ENCODE measurements around the gene INTS11.

Gene INTS11

DNA sequence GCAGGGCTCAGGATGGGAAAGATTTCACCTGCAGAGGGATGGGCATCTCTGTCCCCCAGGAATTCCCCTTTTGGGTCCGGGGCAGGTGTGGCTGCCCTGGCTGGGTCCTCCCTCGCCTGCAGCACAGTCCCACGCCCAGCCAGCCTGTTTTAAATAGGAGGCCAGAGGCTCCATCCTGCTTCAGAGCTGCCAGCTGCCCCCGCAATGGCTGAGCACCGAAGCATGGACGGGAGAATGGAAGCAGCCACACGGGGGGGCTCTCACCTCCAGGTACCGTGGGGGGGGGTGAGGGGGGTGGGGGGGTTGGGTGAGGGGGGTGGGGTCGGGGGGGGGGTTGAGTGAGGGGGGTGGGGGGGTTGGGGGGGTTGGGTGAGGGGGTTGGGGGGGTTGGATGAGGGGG is 40.6 kb downstream of the INTS11 start:
- Histone ChIP-seq H3K9ac (ENCODE audit: low read length) (no peak overlapping the region), H3K4me1 (ENCODE audit: control insufficient read depth, insufficient read depth, low read length) (no peaks in the 10 kb centered on the region), H3K36me3 (ENCODE audit: control insufficient read depth, insufficient read depth, low read length, severe bottlenecking) (no peaks in the 10 kb centered on the region), H3K4me3 (ENCODE audit: low read length) (no peak overlapping the region), H3K9me3 (ENCODE audit: control insufficient read depth, low read length) (no peaks in the 10 kb centered on the region), H3K27me3 (replicated peaks; ENCODE audit: control insufficient read depth, insufficient read depth, low read length) (peaks cover 22% of the 10 kb centered on the region)
- DNase-seq (ENCODE audit: low read depth), result no peak

DNA sequence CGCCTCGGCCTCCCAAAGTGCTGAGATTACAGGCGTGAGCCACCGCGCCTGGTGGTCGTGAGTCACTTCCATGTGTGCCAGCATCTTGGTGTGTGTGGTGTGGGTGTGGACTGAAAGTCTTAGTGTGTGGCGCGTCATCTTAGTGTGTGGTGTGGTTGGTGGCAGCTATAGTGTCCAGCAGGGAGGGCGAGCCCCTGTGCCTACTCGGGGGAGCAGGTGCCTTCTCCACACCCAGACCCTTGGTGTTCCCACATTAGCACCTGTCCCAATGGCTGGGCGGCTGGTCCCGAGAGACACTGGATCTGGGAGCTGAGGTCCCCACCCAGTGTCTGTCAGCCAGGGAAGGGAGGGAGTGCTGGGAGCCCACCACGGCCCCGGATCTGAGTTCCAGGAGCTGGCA is 41.5 kb downstream of the INTS11 start:
- no peak for DNase-seq (ENCODE audit: low read depth)
- H3K4me1 ChIP-seq (ENCODE audit: control insufficient read depth, insufficient read depth, low read length), result no peaks in the 10 kb centered on the region
- no peaks in the 10 kb centered on the region for H3K9me3 ChIP-seq (ENCODE audit: control insufficient read depth, low read length)
- no peak overlapping the region for H3K4me3 ChIP-seq (ENCODE audit: low read length)
- no peaks in the 10 kb centered on the region for H3K36me3 ChIP-seq (ENCODE audit: control insufficient read depth, insufficient read depth, low read length, severe bottlenecking)
- H3K27me3 ChIP-seq (replicated peaks; ENCODE audit: control insufficient read depth, insufficient read depth, low read length), result peaks cover 22% of the 10 kb centered on the region
- H3K9ac ChIP-seq (ENCODE audit: low read length), result no peak overlapping the region

DNA sequence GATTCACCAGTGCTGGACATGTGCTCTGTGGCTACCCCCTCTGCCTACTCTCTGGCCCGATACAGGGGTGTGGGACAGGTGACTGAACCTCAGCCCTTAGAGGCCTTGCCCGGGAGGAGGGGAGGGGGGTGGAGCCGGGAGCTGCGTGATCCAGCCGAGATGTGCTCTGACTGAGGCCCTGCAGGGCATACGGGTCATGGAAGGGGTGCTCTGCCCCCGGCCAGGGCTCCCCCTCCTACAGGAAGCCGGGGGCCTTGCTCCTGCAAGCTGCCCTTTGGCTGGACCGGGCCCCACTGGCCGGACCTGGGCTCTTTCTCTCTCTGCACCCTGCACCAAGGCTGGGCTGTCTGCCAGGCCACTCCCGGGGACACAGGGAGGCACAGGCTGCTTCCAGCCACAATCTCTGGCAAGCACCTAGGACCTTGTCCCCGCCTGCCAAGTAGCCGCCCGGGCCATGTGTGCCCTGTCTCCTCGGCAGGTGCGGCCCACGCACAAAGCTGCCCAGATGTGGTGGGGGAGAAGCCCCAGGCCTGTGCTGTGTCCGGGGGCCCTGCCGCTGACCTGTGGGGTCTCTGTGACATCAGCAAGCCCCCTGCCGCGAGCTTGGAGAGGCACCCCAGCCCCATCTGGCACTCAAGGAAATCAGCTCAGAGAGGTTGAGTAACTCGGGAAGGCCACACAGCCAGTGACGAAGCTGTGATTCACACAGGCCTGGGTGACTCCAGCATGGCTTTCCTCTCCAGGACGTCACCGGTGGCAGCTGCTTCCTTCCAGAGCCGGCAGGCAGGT is 42.7 kb downstream of the INTS11 start:
- Histone ChIP-seq H3K36me3 (ENCODE audit: control insufficient read depth, insufficient read depth, low read length, severe bottlenecking) (no peaks in the 10 kb centered on the region), H3K4me3 (ENCODE audit: low read length) (no peak overlapping the region), H3K9ac (ENCODE audit: low read length) (no peak overlapping the region), H3K9me3 (ENCODE audit: control insufficient read depth, low read length) (no peaks in the 10 kb centered on the region), H3K4me1 (ENCODE audit: control insufficient read depth, insufficient read depth, low read length) (no peaks in the 10 kb centered on the region), H3K27me3 (replicated peaks; ENCODE audit: control insufficient read depth, insufficient read depth, low read length) (peaks cover 17% of the 10 kb centered on the region)
- DNase-seq (ENCODE audit: low read depth), result no peak

DNA sequence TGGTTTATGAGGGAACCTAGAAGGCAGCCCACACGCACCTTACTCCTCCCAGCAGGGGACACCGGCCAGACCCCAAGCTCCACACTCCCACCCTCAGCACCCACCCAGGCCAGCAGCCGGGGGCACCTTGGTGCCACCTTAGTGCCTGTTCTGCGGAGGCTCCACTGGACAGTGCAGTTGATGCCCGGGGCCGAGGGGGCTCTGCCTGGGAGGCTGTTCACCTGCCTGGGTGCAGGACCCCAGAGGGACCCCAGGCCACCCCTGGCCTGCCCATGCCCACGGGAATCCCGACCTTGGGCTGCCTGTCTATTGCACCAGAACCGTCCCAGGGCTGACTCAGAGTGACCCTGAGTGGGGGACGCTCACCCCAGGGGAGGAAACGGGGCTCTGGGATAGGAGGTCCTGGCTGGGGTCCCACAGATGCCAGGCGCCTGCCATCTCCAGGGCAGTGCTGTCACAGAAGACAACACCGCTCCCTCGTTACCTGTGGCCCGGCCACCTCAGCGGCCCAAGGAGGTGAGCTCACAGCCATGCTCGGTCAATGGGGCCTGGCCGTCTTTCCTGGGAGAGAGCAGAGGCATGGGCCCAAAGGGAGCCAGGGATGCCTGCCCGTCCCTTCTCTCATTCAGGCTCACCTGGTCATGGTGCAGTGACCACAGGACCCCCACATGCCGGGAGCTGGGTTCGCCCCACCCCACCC is 43.5 kb downstream of the INTS11 start:
- DNase-seq (ENCODE audit: low read depth), result no peak
- Histone ChIP-seq H3K4me3 (ENCODE audit: low read length) (no peak overlapping the region), H3K9ac (ENCODE audit: low read length) (no peak overlapping the region), H3K4me1 (ENCODE audit: control insufficient read depth, insufficient read depth, low read length) (no peaks in the 10 kb centered on the region), H3K27me3 (replicated peaks; ENCODE audit: control insufficient read depth, insufficient read depth, low read length) (peaks cover 14% of the 10 kb centered on the region), H3K9me3 (ENCODE audit: control insufficient read depth, low read length) (no peaks in the 10 kb centered on the region), H3K36me3 (ENCODE audit: control insufficient read depth, insufficient read depth, low read length, severe bottlenecking) (no peaks in the 10 kb centered on the region)

DNA sequence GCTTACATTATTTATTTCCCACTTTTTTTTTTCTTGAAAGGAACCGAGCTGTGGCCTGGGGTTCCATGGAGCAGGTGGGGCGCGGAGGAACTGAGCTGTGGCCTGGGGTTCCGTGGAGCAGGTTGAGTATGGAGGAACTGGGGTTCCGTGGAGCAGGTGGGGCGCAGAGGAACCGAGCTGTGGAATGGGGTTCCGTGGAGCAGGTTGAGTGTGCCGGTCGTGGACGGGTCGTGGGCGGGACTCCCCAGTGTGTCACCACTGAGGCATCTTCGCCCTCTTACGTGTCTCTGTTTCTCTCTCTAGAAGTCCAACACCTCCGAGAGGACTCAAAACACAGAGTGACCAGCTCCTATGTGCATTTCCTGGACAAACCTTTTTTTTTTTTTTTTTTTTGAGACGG is 45.4 kb downstream of the INTS11 start:
- H3K9ac ChIP-seq (ENCODE audit: low read length), result no peak overlapping the region
- no peaks in the 10 kb centered on the region for H3K36me3 ChIP-seq (ENCODE audit: control insufficient read depth, insufficient read depth, low read length, severe bottlenecking)
- H3K27me3 ChIP-seq (replicated peaks; ENCODE audit: control insufficient read depth, insufficient read depth, low read length), result no peaks in the 10 kb centered on the region
- H3K4me1 ChIP-seq (ENCODE audit: control insufficient read depth, insufficient read depth, low read length), result peaks cover 6% of the 10 kb centered on the region
- H3K4me3 ChIP-seq (ENCODE audit: low read length), result no peak overlapping the region
- no peak for DNase-seq (ENCODE audit: low read depth)
- no peaks in the 10 kb centered on the region for H3K9me3 ChIP-seq (ENCODE audit: control insufficient read depth, low read length)

DNA sequence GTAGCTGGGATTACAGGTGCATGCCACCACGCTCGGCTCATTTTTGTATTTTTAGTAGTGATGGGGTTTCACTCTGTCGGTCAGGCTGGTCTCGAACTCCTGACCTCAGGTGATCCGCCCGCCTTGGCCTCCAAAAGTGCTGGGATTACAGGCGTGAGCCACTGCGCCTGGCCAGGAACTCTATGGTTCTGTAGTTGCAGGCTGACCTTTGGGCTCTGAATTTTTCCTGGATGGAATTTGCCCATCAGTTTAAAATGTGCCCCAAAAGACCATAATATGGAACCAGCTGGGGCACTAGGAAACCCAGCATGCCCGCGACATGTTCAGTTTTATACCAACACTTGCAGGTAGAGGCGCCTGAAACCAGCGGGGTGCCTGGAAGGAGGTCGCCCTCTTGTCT is 45.8 kb downstream of the INTS11 start:
- no peak for DNase-seq (ENCODE audit: low read depth)
- Histone ChIP-seq H3K9ac (ENCODE audit: low read length) (no peak overlapping the region), H3K27me3 (replicated peaks; ENCODE audit: control insufficient read depth, insufficient read depth, low read length) (no peaks in the 10 kb centered on the region), H3K9me3 (ENCODE audit: control insufficient read depth, low read length) (no peaks in the 10 kb centered on the region), H3K36me3 (ENCODE audit: control insufficient read depth, insufficient read depth, low read length, severe bottlenecking) (no peaks in the 10 kb centered on the region), H3K4me3 (ENCODE audit: low read length) (no peak overlapping the region), H3K4me1 (ENCODE audit: control insufficient read depth, insufficient read depth, low read length) (peaks cover 6% of the 10 kb centered on the region)

DNA sequence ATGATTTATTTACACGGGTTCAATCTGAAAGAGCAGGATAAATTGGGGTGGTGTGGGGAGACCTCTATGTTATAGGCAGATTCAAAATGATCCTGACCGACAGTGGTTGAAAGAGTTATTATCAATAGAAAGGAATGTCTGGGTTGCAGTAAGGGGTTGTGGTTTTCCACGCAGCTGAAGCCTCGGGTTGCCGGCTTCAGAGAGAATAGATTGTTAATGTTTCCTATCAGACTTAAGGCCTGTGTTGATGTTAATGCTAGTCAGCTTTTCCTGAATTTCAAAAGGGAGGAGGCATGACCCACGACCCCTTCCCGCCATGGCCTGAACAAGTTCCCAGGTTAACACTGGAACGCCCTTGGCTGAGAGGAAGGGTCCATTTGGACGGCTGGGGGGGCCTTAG is 48.6 kb downstream of the INTS11 start:
- Histone ChIP-seq H3K9me3 (ENCODE audit: control insufficient read depth, low read length) (no peaks in the 10 kb centered on the region), H3K27me3 (replicated peaks; ENCODE audit: control insufficient read depth, insufficient read depth, low read length) (no peaks in the 10 kb centered on the region), H3K4me1 (ENCODE audit: control insufficient read depth, insufficient read depth, low read length) (peaks cover 23% of the 10 kb centered on the region), H3K36me3 (ENCODE audit: control insufficient read depth, insufficient read depth, low read length, severe bottlenecking) (no peaks in the 10 kb centered on the region), H3K9ac (ENCODE audit: low read length) (no peak overlapping the region), H3K4me3 (ENCODE audit: low read length) (no peak overlapping the region)
- DNase-seq (ENCODE audit: low read depth), result no peak

DNA sequence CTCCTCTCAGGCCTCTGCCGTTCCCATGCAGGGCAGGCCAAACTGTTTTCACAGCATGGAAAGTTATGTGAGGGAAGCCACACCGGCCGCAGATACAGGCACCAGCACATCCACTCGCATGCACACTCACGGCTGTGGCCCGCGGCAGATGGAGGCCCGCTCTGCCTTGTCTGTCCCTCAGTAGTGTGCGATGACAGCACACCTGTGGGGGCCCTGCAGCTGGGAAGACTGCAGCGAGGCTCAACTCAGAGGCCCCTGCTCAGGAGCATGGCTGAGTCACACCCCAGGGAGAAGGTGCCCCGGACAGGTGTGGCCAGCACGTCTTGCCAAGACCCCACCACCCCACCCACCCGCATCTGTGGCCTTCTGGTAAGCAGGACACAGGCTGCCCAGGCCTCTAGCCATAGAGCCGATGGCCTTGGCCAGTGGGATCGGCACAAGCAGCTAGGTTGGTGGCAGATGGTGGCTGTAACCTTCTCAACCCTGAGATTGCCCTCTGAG is 49.5 kb downstream of the INTS11 start:
- peak overlapping the region; percentile 85 for H3K9ac ChIP-seq (ENCODE audit: low read length)
- H3K9me3 ChIP-seq (ENCODE audit: control insufficient read depth, low read length), result no peaks in the 10 kb centered on the region
- no peaks in the 10 kb centered on the region for H3K27me3 ChIP-seq (replicated peaks; ENCODE audit: control insufficient read depth, insufficient read depth, low read length)
- no peak for DNase-seq (ENCODE audit: low read depth)
- no peaks in the 10 kb centered on the region for H3K36me3 ChIP-seq (ENCODE audit: control insufficient read depth, insufficient read depth, low read length, severe bottlenecking)
- peak overlapping the region; percentile 84 for H3K4me3 ChIP-seq (ENCODE audit: low read length)
- H3K4me1 ChIP-seq (ENCODE audit: control insufficient read depth, insufficient read depth, low read length), result peaks cover 32% of the 10 kb centered on the region

DNA sequence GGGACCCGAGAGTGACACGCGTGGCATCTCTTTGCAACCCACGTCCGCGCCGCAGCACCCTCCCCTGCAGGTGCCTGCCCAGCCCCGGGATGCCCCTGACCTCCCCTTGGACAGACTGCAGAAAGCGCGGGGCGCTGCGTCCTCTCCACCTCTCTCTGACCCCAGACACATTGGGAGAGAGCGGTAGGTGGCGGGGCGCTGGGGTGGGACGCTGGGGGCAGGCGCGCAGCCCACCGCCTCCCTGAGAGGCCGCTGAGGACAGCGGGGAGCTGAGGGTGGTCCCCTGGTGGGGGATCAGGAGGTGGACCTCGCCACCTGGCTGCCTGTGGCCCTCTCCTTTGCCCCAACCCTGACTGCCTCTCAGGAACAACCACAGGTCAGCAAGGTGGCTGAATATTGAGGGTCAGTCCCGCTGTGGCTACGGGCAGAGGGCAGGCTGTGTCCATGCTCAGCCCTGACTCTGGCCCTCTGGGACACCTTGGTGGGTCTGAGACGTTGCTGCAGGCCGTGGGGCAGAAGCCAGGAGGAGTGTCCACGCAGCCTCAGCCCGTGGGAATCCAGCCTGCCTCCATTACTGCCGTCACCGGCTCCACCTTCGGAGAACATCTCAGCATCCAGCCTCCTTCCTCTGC is 50.0 kb downstream of the INTS11 start:
- Histone ChIP-seq H3K4me1 (ENCODE audit: control insufficient read depth, insufficient read depth, low read length) (peaks cover 32% of the 10 kb centered on the region), H3K36me3 (ENCODE audit: control insufficient read depth, insufficient read depth, low read length, severe bottlenecking) (no peaks in the 10 kb centered on the region), H3K9ac (ENCODE audit: low read length) (peak overlapping the region; percentile 85), H3K27me3 (replicated peaks; ENCODE audit: control insufficient read depth, insufficient read depth, low read length) (no peaks in the 10 kb centered on the region), H3K9me3 (ENCODE audit: control insufficient read depth, low read length) (no peaks in the 10 kb centered on the region), H3K4me3 (ENCODE audit: low read length) (peak overlapping the region; percentile 84)
- no peak for DNase-seq (ENCODE audit: low read depth)

DNA sequence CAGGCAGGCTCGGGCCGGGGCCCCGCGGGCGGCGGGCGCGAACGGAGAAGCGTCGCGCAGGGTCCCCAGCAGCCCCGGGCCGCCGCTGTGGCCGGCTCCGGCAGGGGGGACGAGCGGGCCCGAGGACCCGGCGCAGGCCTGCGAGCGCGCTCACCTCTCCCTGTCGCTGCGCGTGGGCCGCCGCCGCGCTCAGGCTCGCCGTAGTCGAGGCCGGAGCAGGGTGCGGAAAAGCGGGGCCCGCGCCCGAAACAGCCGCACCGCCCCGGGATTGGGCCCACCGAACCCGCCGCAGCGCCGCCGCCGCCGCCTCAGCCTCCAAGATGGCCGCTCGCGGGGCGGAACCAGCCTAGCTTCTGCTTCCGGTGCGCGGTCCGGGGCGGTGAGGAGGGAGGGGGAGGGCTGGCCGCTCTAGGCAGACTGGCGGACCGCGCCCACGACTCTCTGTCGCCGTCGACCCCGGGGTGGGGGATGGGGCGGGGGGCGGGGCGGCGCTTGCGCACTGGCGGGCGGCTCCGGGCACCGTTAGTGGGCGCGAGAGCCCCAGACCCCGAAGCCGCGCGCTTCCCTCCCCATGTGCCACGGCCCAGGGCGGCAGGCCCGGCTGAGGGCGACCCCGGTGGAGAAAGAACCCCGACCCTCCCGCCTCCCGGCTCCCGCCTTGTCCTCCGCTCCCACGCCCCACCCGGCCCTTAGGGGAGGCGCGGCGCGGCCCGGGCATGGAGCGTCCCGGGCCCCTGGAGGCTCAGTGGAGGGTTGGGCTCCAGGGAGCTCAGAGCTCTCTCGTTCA is 50.8 kb downstream of the INTS11 start, which contains the start of gene UBE2J2:
Gene UBE2J2 (minus strand): TSS at position 343 of the 787 bp plus-strand sequence. CDS start 5,862 bp downstream, outside the sequence.
- H3K9me3 ChIP-seq (ENCODE audit: control insufficient read depth, low read length), result no peaks in the 10 kb centered on the region
- peak within 1 kb of the TSS; percentile 84 for H3K4me3 ChIP-seq (ENCODE audit: low read length)
- H3K9ac ChIP-seq (ENCODE audit: low read length), result peak within 1 kb of the TSS; percentile 97
- no peaks in the 10 kb centered on the region for H3K27me3 ChIP-seq (replicated peaks; ENCODE audit: control insufficient read depth, insufficient read depth, low read length)
- no peaks in the 10 kb centered on the region for H3K36me3 ChIP-seq (ENCODE audit: control insufficient read depth, insufficient read depth, low read length, severe bottlenecking)
- DNase-seq (ENCODE audit: low read depth), result peak; percentile 97
- peaks cover 32% of the 10 kb centered on the region for H3K4me1 ChIP-seq (ENCODE audit: control insufficient read depth, insufficient read depth, low read length)

DNA sequence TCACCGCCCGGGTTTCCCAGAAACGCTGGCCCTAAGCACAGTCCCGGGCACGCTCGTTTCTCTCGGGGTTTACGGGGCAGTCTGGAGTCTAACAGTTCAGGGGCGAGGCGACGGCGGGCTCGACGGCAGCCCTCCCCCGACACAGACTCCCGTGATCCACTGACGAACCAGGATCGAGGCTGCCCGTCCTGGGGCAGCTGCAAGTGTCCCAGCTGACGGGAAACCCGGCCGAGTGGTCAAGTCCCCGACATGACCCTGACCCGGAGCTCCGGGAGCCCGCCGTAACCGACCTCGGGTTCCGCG is 51.3 kb downstream of the INTS11 start:
- Histone ChIP-seq H3K9me3 (ENCODE audit: control insufficient read depth, low read length) (no peaks in the 10 kb centered on the region), H3K36me3 (ENCODE audit: control insufficient read depth, insufficient read depth, low read length, severe bottlenecking) (peaks cover under 1% of the 10 kb centered on the region), H3K9ac (ENCODE audit: low read length) (peak overlapping the region; percentile 97), H3K4me3 (ENCODE audit: low read length) (peak overlapping the region; percentile 84), H3K4me1 (ENCODE audit: control insufficient read depth, insufficient read depth, low read length) (peaks cover 32% of the 10 kb centered on the region), H3K27me3 (replicated peaks; ENCODE audit: control insufficient read depth, insufficient read depth, low read length) (no peaks in the 10 kb centered on the region)
- DNase-seq (ENCODE audit: low read depth), result peak; percentile 45
